ENCODE results near the gene NELL2.

GRCh38 chr12:44759289-44759688 is 116.8 kb downstream of the NELL2 start:
- no peak for TF ChIP-seq POLR2AphosphoS5 (IDR thresholded peaks at IDR 0.05)
- no peak for TF ChIP-seq CTCF (IDR thresholded peaks at IDR 0.05)

Measured in stomach (tissue), 4 donors.